ENCODE data around the gene TBX6. TPM values are rescaled to one million over a fixed set of nuclear protein-coding genes. Genes with fewer than 3 reads are reported as not detected.

Gene TBX6
- total RNA-seq, 1 experiment from 2014 or later = 0.49 TPM

DNA sequence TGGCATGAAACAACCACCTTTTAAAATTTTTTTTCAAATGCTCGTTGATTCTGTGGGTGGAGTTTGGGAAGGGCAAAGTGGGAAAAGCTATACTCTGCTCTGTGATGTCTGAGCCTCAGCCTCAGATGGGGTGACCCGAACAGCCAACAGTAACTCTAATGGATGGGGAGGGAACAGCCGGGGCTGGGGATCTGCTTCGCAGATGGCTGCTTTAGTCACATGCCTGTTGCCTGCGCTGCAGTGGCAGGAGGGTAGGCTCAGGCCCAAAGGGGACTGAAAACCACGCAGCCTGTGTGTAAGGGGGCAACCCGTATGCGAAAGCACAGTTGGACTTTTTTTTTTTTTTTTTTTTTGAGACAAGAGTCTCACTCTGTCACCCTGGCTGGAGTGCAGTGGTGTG lies 46.2 kb upstream of the TBX6 start:
- ChIA-PET POLR2A (ENCODE audit: low non-redundant PET) (no interaction called here), CTCF (interaction anchor here (0.7 to 1.1 kb wide), 2 partner anchors 25 to 48 kb away, joined by 4 to 9 read pairs; no protein-coding TSS in a partner anchor)
- Histone ChIP-seq H3K27me3 (replicated peaks; ENCODE audit: insufficient read depth, low read depth, low read length, poor library complexity) (no peaks in the 10 kb centered on the region), H3K27ac (ENCODE audit: low read depth, low read length, poor library complexity, severe bottlenecking) (no peak overlapping the region), H3K36me3 (ENCODE audit: insufficient read depth, low read length, poor library complexity, severe bottlenecking) (no peaks in the 10 kb centered on the region), H3K4me1 (ENCODE audit: insufficient read depth, low read length, poor library complexity, severe bottlenecking) (no peaks in the 10 kb centered on the region), H3K9me3 (ENCODE audit: low read depth, low read length, poor library complexity, severe bottlenecking) (no peaks in the 10 kb centered on the region), H3K4me3 (ENCODE audit: low read depth, low read length, poor library complexity, severe bottlenecking) (no peak overlapping the region)
- no TSS peak for BruUV-seq (replicated peaks)
- intact Hi-C loops (cut with micrococcal nuclease; ENCODE audit: unreplicated experiment) = no loop called here
- TF ChIP-seq, protein P1, sequence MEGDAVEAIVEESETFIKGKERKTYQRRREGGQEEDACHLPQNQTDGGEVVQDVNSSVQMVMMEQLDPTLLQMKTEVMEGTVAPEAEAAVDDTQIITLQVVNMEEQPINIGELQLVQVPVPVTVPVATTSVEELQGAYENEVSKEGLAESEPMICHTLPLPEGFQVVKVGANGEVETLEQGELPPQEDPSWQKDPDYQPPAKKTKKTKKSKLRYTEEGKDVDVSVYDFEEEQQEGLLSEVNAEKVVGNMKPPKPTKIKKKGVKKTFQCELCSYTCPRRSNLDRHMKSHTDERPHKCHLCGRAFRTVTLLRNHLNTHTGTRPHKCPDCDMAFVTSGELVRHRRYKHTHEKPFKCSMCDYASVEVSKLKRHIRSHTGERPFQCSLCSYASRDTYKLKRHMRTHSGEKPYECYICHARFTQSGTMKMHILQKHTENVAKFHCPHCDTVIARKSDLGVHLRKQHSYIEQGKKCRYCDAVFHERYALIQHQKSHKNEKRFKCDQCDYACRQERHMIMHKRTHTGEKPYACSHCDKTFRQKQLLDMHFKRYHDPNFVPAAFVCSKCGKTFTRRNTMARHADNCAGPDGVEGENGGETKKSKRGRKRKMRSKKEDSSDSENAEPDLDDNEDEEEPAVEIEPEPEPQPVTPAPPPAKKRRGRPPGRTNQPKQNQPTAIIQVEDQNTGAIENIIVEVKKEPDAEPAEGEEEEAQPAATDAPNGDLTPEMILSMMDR (conservative IDR thresholded peaks at IDR 0.05; ENCODE audit: low read depth, low read length) = no peak
- TF ChIP-seq EZH2 (IDR thresholded peaks at IDR 0.05; ENCODE audit: borderline replicate concordance, low read depth, low read length, poor library complexity, severe bottlenecking) = no peak
- DNase-seq (ENCODE audit: low spot score) = no peak

DNA sequence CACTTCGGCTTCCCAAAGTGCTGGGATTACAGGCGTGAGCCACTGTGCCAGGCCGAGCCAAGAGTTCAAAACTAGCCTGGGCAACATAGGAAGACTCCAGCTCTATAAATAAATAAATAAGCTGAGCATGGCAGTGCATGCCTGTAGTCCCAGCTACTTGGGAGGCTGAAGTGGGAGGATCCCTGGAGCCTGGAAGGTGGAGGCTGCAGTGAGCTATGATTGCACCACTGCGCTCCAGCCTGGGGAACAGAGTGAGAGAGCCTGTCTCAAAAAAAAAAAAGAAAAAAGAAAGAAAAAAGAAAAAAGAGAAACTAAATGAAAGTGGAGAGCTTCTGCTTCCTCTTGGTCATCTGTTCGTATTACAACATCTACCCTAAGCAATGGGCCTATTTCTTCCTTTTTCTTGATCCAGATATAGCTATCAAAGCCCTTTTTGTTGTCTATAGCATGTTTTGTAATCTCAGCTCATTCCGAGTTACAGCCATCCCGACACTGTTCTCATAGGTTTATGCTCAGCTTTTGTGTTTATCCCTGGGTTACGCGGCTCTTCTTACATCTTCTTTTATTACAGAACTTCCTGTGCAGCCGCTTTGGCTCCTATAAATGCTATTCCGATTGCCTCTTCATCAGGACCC lies 45.4 kb upstream of the TBX6 start:
- TF ChIP-seq, protein P1 (conservative IDR thresholded peaks at IDR 0.05; ENCODE audit: low read depth, low read length) = no peak
- TF ChIP-seq EZH2 (IDR thresholded peaks at IDR 0.05; ENCODE audit: borderline replicate concordance, low read depth, low read length, poor library complexity, severe bottlenecking) = no peak
- Histone ChIP-seq H3K4me3 (ENCODE audit: low read depth, low read length, poor library complexity, severe bottlenecking) (no peak overlapping the region), H3K9me3 (ENCODE audit: low read depth, low read length, poor library complexity, severe bottlenecking) (no peaks in the 10 kb centered on the region), H3K27ac (ENCODE audit: low read depth, low read length, poor library complexity, severe bottlenecking) (no peak overlapping the region), H3K27me3 (replicated peaks; ENCODE audit: insufficient read depth, low read depth, low read length, poor library complexity) (no peaks in the 10 kb centered on the region), H3K36me3 (ENCODE audit: insufficient read depth, low read length, poor library complexity, severe bottlenecking) (no peaks in the 10 kb centered on the region), H3K4me1 (ENCODE audit: insufficient read depth, low read length, poor library complexity, severe bottlenecking) (peaks cover under 1% of the 10 kb centered on the region)
- no TSS peak for BruUV-seq (replicated peaks)
- ChIA-PET CTCF (interaction anchor here (1.1 kb wide), 1 partner anchor 49 kb away, joined by 9 read pairs; no protein-coding TSS in a partner anchor), POLR2A (ENCODE audit: low non-redundant PET) (no interaction called here)
- intact Hi-C loops (cut with micrococcal nuclease; ENCODE audit: unreplicated experiment) = no loop called here
- DNase-seq (ENCODE audit: low spot score) = peak; percentile 32

DNA sequence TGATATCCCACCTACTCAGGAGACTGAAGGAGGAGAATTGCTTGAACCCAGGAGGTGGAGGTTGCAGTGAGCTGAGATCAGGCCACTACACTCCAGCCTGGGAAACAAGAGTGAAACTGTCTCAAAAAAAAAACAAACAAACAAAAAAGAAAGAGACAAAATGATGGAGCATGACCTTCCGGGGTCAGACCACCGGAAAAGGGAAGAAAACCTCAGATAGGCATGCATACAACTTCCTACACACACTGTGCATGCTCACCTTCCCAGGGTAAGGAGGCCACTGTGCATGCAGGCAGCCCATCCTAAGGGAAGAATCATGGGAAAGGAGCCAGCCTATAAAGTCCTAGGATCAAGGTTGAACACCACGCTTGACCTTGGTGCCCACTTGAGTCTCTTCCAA lies 40.9 kb upstream of the TBX6 start:
- intact Hi-C loops (cut with micrococcal nuclease; ENCODE audit: unreplicated experiment) = no loop called here
- H3K27me3 ChIP-seq (replicated peaks; ENCODE audit: insufficient read depth, low read depth, low read length, poor library complexity) = no peaks in the 10 kb centered on the region
- H3K4me1 ChIP-seq (ENCODE audit: insufficient read depth, low read length, poor library complexity, severe bottlenecking) = peaks cover 5% of the 10 kb centered on the region
- no peak overlapping the region for H3K27ac ChIP-seq (ENCODE audit: low read depth, low read length, poor library complexity, severe bottlenecking)
- no TSS peak for BruUV-seq (replicated peaks)
- DNase-seq (ENCODE audit: low spot score) = no peak
- TF ChIP-seq, protein P1 (conservative IDR thresholded peaks at IDR 0.05; ENCODE audit: low read depth, low read length) = no peak
- no peak for TF ChIP-seq EZH2 (IDR thresholded peaks at IDR 0.05; ENCODE audit: borderline replicate concordance, low read depth, low read length, poor library complexity, severe bottlenecking)
- POLR2A ChIA-PET (ENCODE audit: low non-redundant PET) = no interaction called here
- no peaks in the 10 kb centered on the region for H3K9me3 ChIP-seq (ENCODE audit: low read depth, low read length, poor library complexity, severe bottlenecking)
- H3K4me3 ChIP-seq (ENCODE audit: low read depth, low read length, poor library complexity, severe bottlenecking) = no peak overlapping the region
- CTCF ChIA-PET = no interaction called here
- no peaks in the 10 kb centered on the region for H3K36me3 ChIP-seq (ENCODE audit: insufficient read depth, low read length, poor library complexity, severe bottlenecking)

Measured in A673 (cell line).